Neural crest cell (in vitro differentiated cells): ENCODE data around the gene TENT5A. TPM values are rescaled to one million over a fixed set of nuclear protein-coding genes. Genes with fewer than 3 reads are reported as not detected.

ENCODE experiments used
- DNase-seq: peaks from one replicate; pipeline ENCODE4 v3.0.0; 2021; ENCODE audit warnings: low read depth, mixed read lengths, low spot score
- H3K27ac Mint-ChIP-seq: one replicate; pipeline ENCODE4 v1.8.0; 2021; ENCODE audit warnings: mild to moderate bottlenecking, mixed read lengths; ENCODE audit not compliant: unreplicated experiment
- H3K27me3 Mint-ChIP-seq: 2 replicates; pipeline ENCODE4 v1.8.0; 2021; ENCODE audit warnings: low read depth, mild to moderate bottlenecking, mixed read lengths
- H3K36me3 Mint-ChIP-seq: 2 replicates; pipeline ENCODE4 v1.8.0; 2021; ENCODE audit warnings: low read depth, mild to moderate bottlenecking, mixed read lengths
- H3K4me1 Mint-ChIP-seq: 2 replicates; pipeline ENCODE4 v1.8.0; 2021; ENCODE audit warnings: mixed read lengths
- H3K4me3 Mint-ChIP-seq: one replicate; pipeline ENCODE4 v1.8.0; 2021; ENCODE audit warnings: mild to moderate bottlenecking, mixed read lengths
- H3K9me3 Mint-ChIP-seq: 2 replicates; pipeline ENCODE4 v1.8.0; 2021; ENCODE audit warnings: mixed read lengths
- total RNA-seq: library from RNA; stranded (reverse); gene quantifications from 2 replicates; pipeline ENCODE4 v1.2.1, GENCODE V29; 2021
- TF ChIP-seq, protein P1 (sequence below): fragments of 200-600 bp; sonication (generic); conservative IDR thresholded peaks from 2 replicates; pipeline ENCODE4 v1.5.0; 2021; ENCODE audit warnings: antibody characterized with exemption, mild to moderate bottlenecking

Gene TENT5A
- total RNA-seq, 1 donor from 2014 or later: 4.6 TPM

GRCh38 chr6:81789291-81789690, 36.8 kb upstream of the TENT5A start:
- H3K9me3 Mint-ChIP-seq: no peaks in the 10 kb centered on the region
- TF ChIP-seq, protein P1, sequence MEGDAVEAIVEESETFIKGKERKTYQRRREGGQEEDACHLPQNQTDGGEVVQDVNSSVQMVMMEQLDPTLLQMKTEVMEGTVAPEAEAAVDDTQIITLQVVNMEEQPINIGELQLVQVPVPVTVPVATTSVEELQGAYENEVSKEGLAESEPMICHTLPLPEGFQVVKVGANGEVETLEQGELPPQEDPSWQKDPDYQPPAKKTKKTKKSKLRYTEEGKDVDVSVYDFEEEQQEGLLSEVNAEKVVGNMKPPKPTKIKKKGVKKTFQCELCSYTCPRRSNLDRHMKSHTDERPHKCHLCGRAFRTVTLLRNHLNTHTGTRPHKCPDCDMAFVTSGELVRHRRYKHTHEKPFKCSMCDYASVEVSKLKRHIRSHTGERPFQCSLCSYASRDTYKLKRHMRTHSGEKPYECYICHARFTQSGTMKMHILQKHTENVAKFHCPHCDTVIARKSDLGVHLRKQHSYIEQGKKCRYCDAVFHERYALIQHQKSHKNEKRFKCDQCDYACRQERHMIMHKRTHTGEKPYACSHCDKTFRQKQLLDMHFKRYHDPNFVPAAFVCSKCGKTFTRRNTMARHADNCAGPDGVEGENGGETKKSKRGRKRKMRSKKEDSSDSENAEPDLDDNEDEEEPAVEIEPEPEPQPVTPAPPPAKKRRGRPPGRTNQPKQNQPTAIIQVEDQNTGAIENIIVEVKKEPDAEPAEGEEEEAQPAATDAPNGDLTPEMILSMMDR: no peak

DNA sequence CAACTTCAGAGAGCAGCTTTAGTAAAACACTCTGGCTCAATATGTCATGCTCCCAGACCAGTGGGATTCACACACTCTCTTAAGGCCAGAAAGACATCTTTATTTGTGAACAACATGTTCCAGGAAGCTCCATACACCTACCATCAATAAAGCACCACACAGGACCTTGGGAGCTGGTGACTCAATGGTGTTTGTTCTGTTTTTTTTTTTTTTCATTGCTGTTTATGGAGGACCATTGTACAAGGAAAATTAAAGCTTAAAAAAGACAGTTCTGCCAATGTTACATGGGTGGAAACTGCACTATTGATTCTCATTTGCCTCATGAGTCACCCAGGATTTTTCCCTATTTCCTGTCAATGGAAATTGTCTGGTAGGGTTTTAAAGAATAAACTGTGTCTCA, 36.3 kb upstream of the TENT5A start:
- H3K4me1 Mint-ChIP-seq: peaks cover 23% of the 10 kb centered on the region
- TF ChIP-seq, protein P1: no peak

More at GRCh38 chr6:81789291-81789690, 36.8 kb upstream of the TENT5A start:
- H3K27ac Mint-ChIP-seq: no peak overlapping the region
- no peak for DNase-seq
- no peak overlapping the region for H3K4me3 Mint-ChIP-seq
- no peaks in the 10 kb centered on the region for H3K36me3 Mint-ChIP-seq
- peaks cover 23% of the 10 kb centered on the region for H3K4me1 Mint-ChIP-seq
- no peaks in the 10 kb centered on the region for H3K27me3 Mint-ChIP-seq

GRCh38 chr6:81787313-81788068, 35.0 kb upstream of the TENT5A start:
- Mint-ChIP-seq H3K36me3 (no peaks in the 10 kb centered on the region), H3K27me3 (no peaks in the 10 kb centered on the region), H3K4me1 (peaks cover 23% of the 10 kb centered on the region), H3K4me3 (no peak overlapping the region), H3K9me3 (peaks cover 2% of the 10 kb centered on the region), H3K27ac (peak overlapping the region; percentile 19)
- no peak for DNase-seq
- TF ChIP-seq, protein P1: no peak

More for the DNA sequence above, 36.3 kb upstream of the TENT5A start:
- Mint-ChIP-seq H3K27ac (no peak overlapping the region), H3K4me3 (no peak overlapping the region), H3K9me3 (peaks cover under 1% of the 10 kb centered on the region), H3K27me3 (no peaks in the 10 kb centered on the region), H3K36me3 (no peaks in the 10 kb centered on the region)
- DNase-seq: no peak

GRCh38 chr6:81786150-81786549, 33.7 kb upstream of the TENT5A start:
- Mint-ChIP-seq H3K4me1 (peaks cover 23% of the 10 kb centered on the region), H3K9me3 (peaks cover 2% of the 10 kb centered on the region), H3K27ac (no peak overlapping the region), H3K4me3 (no peak overlapping the region), H3K27me3 (no peaks in the 10 kb centered on the region), H3K36me3 (no peaks in the 10 kb centered on the region)
- DNase-seq: no peak
- TF ChIP-seq, protein P1: no peak

- no peaks in the 10 kb centered on the region for H3K36me3 Mint-ChIP-seq
- H3K27me3 Mint-ChIP-seq: no peaks in the 10 kb centered on the region
- H3K4me1 Mint-ChIP-seq: peaks cover 23% of the 10 kb centered on the region
Observed at GRCh38 chr6:81785377-81785776, 32.9 kb upstream of the TENT5A start.

More at GRCh38 chr6:81785377-81785776, 32.9 kb upstream of the TENT5A start:
- Mint-ChIP-seq H3K9me3 (peaks cover 2% of the 10 kb centered on the region), H3K27ac (no peak overlapping the region), H3K4me3 (no peak overlapping the region)
- TF ChIP-seq, protein P1: no peak
- no peak for DNase-seq
